Omental fat pad (tissue), 4 donors: ENCODE data around the gene SPARC. TPM values are rescaled to one million over a fixed set of nuclear protein-coding genes. Genes with fewer than 3 reads are reported as not detected.

Experiments used
- ATAC-seq: fragments of 150-250 bp; one replicate; pipeline ENCODE4 v1.9.1; 2016; ENCODE audit warnings: mild to moderate bottlenecking, moderate library complexity; ENCODE audit not compliant: low FRiP score
- DNase-seq: peaks from one replicate; pipeline ENCODE4 v3.0.0-alpha.2; 2019; ENCODE audit warnings: low spot score
- CTCF ChIP-seq, 3 donors: fragments of 450-650 bp; IDR thresholded peaks; one replicate each; pipeline ENCODE4 v1.5.1; 2016 to 2017; ENCODE audit warnings: antibody characterized with exemption in 3 of 3, mild to moderate bottlenecking in 3 of 3, moderate library complexity in 2 of 3
- total RNA-seq, 4 donors: library from RNA; depleted of rRNA; stranded (reverse); fragments of >200 nt; gene quantifications; one replicate each; pipeline ENCODE4 v1.1.0, GENCODE V29; 2016

Gene SPARC
- total RNA-seq, 4 donors from 2014 or later = 579 to 1,303 (median 656) TPM

GRCh38 chr5:151718153-151718552, 31.4 kb upstream of the SPARC start:
- no peak for DNase-seq
- no peak for TF ChIP-seq CTCF (IDR thresholded peaks at IDR 0.05)
- ATAC-seq = no peak

GRCh38 chr5:151717416-151717815, 30.7 kb upstream of the SPARC start:
- DNase-seq (no peak), ATAC-seq (no peak)
- TF ChIP-seq CTCF (IDR thresholded peaks at IDR 0.05) = no peak

- no peak for ATAC-seq
Measured at GRCh38 chr5:151709109-151709735, 22.5 kb upstream of the SPARC start.

GRCh38 chr5:151708126-151708525, 21.4 kb upstream of the SPARC start:
- no peak for TF ChIP-seq CTCF (IDR thresholded peaks at IDR 0.05)
- DNase-seq (no peak), ATAC-seq (no peak)

More at GRCh38 chr5:151709109-151709735, 22.5 kb upstream of the SPARC start:
- TF ChIP-seq CTCF (IDR thresholded peaks at IDR 0.05) = no peak
- no peak for DNase-seq

GRCh38 chr5:151707567-151707966, 20.9 kb upstream of the SPARC start:
- ATAC-seq (no peak), DNase-seq (no peak)
- TF ChIP-seq CTCF (IDR thresholded peaks at IDR 0.05) = no peak

GRCh38 chr5:151706906-151707305, 20.2 kb upstream of the SPARC start:
- TF ChIP-seq CTCF (IDR thresholded peaks at IDR 0.05) = no peak
- no peak for DNase-seq
- peak; percentile 70 for ATAC-seq

- TF ChIP-seq CTCF (IDR thresholded peaks at IDR 0.05) = no peak
- no peak for ATAC-seq
- DNase-seq = no peak
Measured at GRCh38 chr5:151703780-151704179, 17.1 kb upstream of the SPARC start.
